Jurkat, Clone E6-1 (cell line): ENCODE results near the gene TBC1D2B.
"Not testable (repeated sequence)": the region's sequence is repeated elsewhere in the genome, so short reads cannot be mapped to it uniquely, and the experiment has no call there.

Experiments
- DNase-seq: peaks from one replicate; pipeline ENCODE4 v3.0.0-alpha.2; 2011; ENCODE audit warnings: low read depth, low spot score
- H3K4me3 ChIP-seq: 2 replicates; pipeline ENCODE4 v1.5.1; 2011; ENCODE audit warnings: mild to moderate bottlenecking, low read length, control low read depth, moderate library complexity

Gene TBC1D2B

GRCh38 chr15:77972706-77973105 lies 104.8 kb downstream of the TBC1D2B start:
- H3K4me3 ChIP-seq, DNase-seq: not testable (repeated sequence)

DNA sequence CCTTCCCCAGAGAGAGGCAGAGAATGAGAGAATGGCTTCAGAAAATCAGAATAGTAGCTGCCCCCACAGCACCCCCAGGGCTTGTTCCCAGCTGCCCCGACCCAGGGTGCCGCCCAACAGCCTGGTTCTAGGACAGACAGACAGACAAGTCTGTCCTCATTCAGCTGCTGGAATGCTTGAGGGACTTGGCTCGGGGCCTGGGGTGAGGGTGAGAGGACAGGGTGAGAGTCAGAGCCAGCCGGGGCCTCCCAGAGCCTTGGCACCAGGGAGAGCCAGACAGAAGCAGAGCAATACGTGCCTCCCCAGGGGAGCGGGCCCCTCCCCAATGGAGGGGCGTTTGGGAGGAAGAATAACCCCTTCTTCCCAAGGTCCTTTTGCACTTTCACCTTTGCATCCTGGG lies 105.6 kb downstream of the TBC1D2B start:
- not testable (repeated sequence) for H3K4me3 ChIP-seq, DNase-seq

- DNase-seq, H3K4me3 ChIP-seq: not testable (repeated sequence)
Observed at GRCh38 chr15:77970813-77971360, 106.6 kb downstream of the TBC1D2B start.

GRCh38 chr15:77969055-77969454 lies 108.5 kb downstream of the TBC1D2B start:
- H3K4me3 ChIP-seq, result no peak overlapping the region
- no peak for DNase-seq

DNA sequence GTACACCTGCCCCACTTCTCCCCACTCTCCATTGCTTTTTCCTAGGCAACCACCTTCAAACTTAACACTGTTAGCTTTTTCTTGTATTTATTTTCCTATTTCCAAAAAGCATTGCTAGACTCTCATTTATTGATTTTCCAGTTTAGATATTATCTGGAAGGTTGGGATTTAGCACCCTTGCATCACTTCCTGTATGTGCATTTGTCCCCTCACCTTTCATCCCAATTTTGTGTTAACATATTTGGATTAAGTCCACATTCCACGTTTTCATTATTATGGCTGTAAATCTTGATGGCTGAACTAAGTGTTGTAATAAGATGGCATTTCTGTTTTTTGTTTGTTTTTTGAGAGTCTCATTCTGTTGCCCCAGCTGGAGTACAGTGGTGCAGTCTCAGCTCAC lies 109.7 kb downstream of the TBC1D2B start:
- H3K4me3 ChIP-seq, result no peak overlapping the region
- DNase-seq, result no peak

GRCh38 chr15:77967235-77967615 lies 110.3 kb downstream of the TBC1D2B start:
- DNase-seq, H3K4me3 ChIP-seq: not testable (repeated sequence)

GRCh38 chr15:77966540-77967234 lies 110.8 kb downstream of the TBC1D2B start:
- DNase-seq, result peak; percentile 22
- no peak overlapping the region for H3K4me3 ChIP-seq

DNA sequence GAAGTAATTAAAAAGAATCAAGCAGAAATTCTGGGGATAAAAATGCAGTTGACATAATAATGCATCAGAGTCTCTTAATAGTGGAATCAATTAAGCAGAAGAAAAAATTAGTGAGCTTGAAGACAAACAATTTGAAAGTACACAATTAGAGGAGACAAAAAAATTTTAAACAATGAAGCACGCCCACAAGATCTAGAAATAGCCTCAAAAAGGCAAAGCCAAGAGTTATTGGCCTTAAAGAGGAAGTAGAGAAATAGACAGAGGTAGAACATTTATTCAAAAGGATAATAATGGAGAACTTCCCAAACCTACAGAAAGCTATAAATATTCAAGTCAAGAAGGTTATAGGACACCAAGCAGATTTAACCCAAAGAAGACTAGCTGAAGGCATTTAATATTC lies 113.3 kb downstream of the TBC1D2B start:
- H3K4me3 ChIP-seq, result no peak overlapping the region
- no peak for DNase-seq

DNA sequence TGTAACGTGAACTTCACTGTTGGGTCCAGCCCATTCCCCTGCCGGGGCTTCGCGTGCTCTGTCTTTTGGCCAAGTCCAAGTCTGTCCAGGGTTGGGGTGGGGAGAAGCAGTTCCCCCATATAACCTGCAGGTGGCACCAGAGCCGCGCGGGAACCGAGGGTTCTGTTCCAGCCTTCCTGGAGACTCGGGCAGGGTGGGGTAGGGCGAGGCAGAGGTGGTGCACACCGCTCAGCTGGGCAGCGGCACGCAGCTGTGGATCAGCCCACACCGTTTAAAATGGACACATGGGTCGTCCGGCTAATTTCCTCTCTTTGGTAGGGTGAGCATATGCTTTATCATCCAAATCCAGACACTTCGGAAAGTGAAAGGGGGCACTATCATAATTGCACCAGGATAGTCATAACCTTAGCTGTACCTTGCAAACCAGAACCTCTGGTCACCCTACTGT lies 118.1 kb downstream of the TBC1D2B start:
- peak; percentile 37 for DNase-seq
- H3K4me3 ChIP-seq, result no peak overlapping the region

GRCh38 chr15:77958716-77959431 lies 118.6 kb downstream of the TBC1D2B start:
- H3K4me3 ChIP-seq, DNase-seq: not testable (repeated sequence)

- DNase-seq, H3K4me3 ChIP-seq: not testable (repeated sequence)
Observed at GRCh38 chr15:77958021-77958420, 119.5 kb downstream of the TBC1D2B start.

DNA sequence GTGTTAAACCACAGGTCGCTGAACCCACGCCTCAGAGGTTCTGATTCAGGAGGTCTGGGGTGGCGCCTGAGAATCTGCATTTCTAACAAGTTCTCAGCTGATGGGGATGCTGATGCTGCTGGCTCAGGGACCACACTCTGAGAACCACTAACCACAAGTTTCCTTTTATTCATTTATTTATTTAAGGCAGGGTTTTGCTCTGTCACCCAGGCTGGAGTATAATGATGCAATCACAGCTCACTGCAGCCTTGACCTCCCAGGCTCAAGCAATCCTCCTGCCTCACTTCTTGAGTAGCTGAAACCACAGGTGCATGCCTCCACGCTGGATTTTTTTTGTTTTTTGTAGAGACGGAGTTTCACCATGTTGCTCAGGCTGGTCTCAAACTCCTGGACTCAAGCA lies 123.6 kb downstream of the TBC1D2B start:
- peak; percentile 42 for DNase-seq
- H3K4me3 ChIP-seq, result not testable (repeated sequence)

GRCh38 chr15:77952928-77953446 lies 124.5 kb downstream of the TBC1D2B start:
- DNase-seq, H3K4me3 ChIP-seq: not testable (repeated sequence)

DNA sequence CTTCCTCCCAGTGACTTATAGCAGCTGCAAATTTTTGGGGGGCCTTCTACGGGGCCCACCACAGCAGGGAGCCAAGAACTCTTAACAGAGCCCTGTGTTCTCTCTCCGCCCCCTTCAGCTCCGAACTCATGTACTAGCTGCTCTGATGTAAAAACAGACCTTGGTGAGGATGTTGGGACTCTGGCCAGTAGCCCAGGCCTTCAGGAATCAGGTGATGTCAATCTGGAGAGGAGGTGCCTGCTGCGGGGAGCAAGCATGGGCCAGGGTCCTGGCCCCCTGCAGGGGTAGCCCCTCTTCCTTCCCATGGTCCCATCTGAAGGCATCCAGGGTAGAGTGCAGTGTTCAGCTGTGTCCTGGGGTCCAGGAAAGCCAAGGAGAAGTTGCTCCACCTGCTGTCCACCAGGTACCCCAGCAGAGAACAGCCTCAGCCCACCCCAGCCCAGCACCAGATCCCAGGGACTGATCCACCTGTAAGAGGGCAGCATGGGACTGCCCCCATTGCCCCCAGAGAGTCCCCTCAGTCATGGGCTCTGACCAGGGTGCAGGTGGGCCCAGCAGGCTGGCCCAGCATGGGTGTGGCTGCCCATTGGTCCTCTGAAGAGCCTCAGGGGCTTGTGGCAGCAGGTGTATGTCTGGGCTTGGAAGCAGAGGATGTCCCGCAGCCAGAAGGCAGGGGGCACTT lies 126.3 kb downstream of the TBC1D2B start:
- H3K4me3 ChIP-seq, DNase-seq: not testable (repeated sequence)

DNA sequence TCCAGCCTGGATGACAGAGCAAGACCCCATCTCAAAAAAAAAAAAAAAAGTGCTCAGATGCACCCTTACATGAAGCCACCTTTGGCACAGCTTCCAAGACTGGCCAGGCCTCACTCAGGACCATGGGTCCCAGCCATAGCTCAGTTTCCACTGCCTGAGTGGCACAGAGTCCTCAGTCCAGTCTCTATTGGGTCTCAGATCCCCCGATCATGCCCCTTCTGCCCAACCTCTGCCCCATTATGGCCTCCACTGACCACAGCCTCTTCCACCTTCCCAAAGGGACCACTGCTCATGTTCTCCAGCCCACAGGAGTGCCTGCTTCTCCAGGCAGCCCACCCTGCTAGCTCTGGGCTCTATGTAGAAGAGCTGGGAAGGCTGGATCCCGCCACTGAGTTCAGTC lies 127.0 kb downstream of the TBC1D2B start:
- not testable (repeated sequence) for DNase-seq, H3K4me3 ChIP-seq

DNA sequence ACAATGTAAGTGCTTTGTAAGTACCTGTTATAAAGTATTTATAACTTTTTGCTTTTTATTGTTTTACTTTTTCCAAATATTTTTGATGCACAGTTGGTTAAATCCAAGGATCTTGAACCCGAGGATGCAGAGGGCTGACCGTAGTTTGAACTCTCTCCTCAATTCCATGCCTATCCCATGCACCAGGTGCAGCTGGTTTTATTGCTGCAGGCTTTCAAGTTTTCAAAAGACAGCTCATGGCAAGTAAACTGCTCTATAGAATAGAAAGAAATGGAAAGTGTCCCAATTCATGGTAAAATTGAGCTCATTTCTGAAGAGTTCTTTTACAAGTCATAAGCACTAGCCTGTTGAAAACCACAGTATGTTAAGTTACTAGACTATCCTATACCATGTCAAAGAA lies 131.9 kb downstream of the TBC1D2B start:
- DNase-seq, result no peak
- H3K4me3 ChIP-seq, result no peak overlapping the region
